Jurkat, Clone E6-1 (cell line): Measurements from ENCODE around the gene ADAMTS3.
A peak's percentile ranks its signal among the peaks of the same experiment; 100 is the strongest.

Experiments used
- DNase-seq: peaks from one replicate; pipeline ENCODE4 v3.0.0-alpha.2; 2011; ENCODE audit warnings: low read depth, low spot score
- H3K4me3 ChIP-seq: 2 replicates; pipeline ENCODE4 v1.5.1; 2011; ENCODE audit warnings: mild to moderate bottlenecking, low read length, control low read depth, moderate library complexity

Gene ADAMTS3

GRCh38 chr4:72375073-72375736, 193.8 kb downstream of the ADAMTS3 start:
- H3K4me3 ChIP-seq = no peak overlapping the region
- DNase-seq = no peak

GRCh38 chr4:72374159-72374558, 194.9 kb downstream of the ADAMTS3 start:
- H3K4me3 ChIP-seq = no peak overlapping the region

GRCh38 chr4:72366601-72367000, 202.4 kb downstream of the ADAMTS3 start:
- no peak overlapping the region for H3K4me3 ChIP-seq
- no peak for DNase-seq

More at GRCh38 chr4:72374159-72374558, 194.9 kb downstream of the ADAMTS3 start:
- DNase-seq = no peak

GRCh38 chr4:72365981-72366380, 203.0 kb downstream of the ADAMTS3 start:
- DNase-seq = no peak
- H3K4me3 ChIP-seq = no peak overlapping the region

- DNase-seq = no peak
- H3K4me3 ChIP-seq = no peak overlapping the region
Measured at GRCh38 chr4:72365016-72365415, 204.0 kb downstream of the ADAMTS3 start.

GRCh38 chr4:72360075-72360474, 208.9 kb downstream of the ADAMTS3 start:
- no peak for DNase-seq
- no peak overlapping the region for H3K4me3 ChIP-seq

- DNase-seq = no peak
Measured at GRCh38 chr4:72358483-72358882, 210.5 kb downstream of the ADAMTS3 start.

GRCh38 chr4:72357908-72358307, 211.1 kb downstream of the ADAMTS3 start:
- H3K4me3 ChIP-seq = no peak overlapping the region
- DNase-seq = no peak

More at GRCh38 chr4:72358483-72358882, 210.5 kb downstream of the ADAMTS3 start:
- no peak overlapping the region for H3K4me3 ChIP-seq

- no peak for DNase-seq
- H3K4me3 ChIP-seq = no peak overlapping the region
Measured at GRCh38 chr4:72352711-72353110, 216.3 kb downstream of the ADAMTS3 start.

- no peak overlapping the region for H3K4me3 ChIP-seq
- no peak for DNase-seq
Measured at GRCh38 chr4:72351521-72351920, 217.5 kb downstream of the ADAMTS3 start.

- no peak overlapping the region for H3K4me3 ChIP-seq
- no peak for DNase-seq
Measured at GRCh38 chr4:72348701-72349100, 220.3 kb downstream of the ADAMTS3 start.

GRCh38 chr4:72344418-72344817, 224.6 kb downstream of the ADAMTS3 start:
- no peak overlapping the region for H3K4me3 ChIP-seq
- no peak for DNase-seq

- H3K4me3 ChIP-seq = no peak overlapping the region
- no peak for DNase-seq
Measured at GRCh38 chr4:72341432-72341820, 227.6 kb downstream of the ADAMTS3 start.

- no peak for DNase-seq
- no peak overlapping the region for H3K4me3 ChIP-seq
Measured at GRCh38 chr4:72340803-72341431, 228.1 kb downstream of the ADAMTS3 start.

GRCh38 chr4:72338060-72338459, 231.0 kb downstream of the ADAMTS3 start:
- no peak for DNase-seq
- no peak overlapping the region for H3K4me3 ChIP-seq

- no peak for DNase-seq
- H3K4me3 ChIP-seq = no peak overlapping the region
Measured at GRCh38 chr4:72330381-72330780, 238.6 kb downstream of the ADAMTS3 start.

GRCh38 chr4:72326692-72327632, 242.1 kb downstream of the ADAMTS3 start:
- DNase-seq = peak; percentile 23
- H3K4me3 ChIP-seq = no peak overlapping the region

- DNase-seq = no peak
- no peak overlapping the region for H3K4me3 ChIP-seq
Measured at GRCh38 chr4:72325215-72325614, 243.8 kb downstream of the ADAMTS3 start.

- DNase-seq = no peak
- no peak overlapping the region for H3K4me3 ChIP-seq
Measured at GRCh38 chr4:72323227-72323626, 245.8 kb downstream of the ADAMTS3 start.
